ENCODE data around the gene ANKRD45. TPM values are rescaled to one million over a fixed set of nuclear protein-coding genes. Genes with fewer than 3 reads are reported as not detected.

Gene ANKRD45
- total RNA-seq, 1 experiment from 2014 or later = 0.31 TPM

DNA sequence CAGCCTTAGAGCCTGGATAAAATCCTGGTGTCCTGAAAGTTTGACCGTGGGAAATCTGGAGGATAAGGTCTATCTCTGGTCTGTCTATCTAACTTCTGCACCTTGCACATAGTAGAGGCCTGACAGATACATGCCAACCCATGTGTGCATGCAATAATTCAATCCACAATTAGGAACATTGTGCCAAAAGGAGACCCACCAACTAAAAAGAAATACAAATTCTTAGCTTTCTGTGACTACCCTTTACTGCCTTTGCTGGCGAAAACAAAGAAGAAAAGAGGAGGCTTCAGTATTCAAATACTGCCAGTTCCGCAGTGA is 44.7 kb upstream of the ANKRD45 start:
- Histone ChIP-seq H3K23ac (ENCODE audit: insufficient read length, low read depth, low read length) (no peak overlapping the region), H3K14ac (ENCODE audit: insufficient read depth, low read length) (no peak overlapping the region), H3K4ac (ENCODE audit: low read depth, low read length) (no peak overlapping the region), H3K18ac (ENCODE audit: insufficient read length, low read depth, low read length) (no peak overlapping the region), H3T11ph (ENCODE audit: low read length) (no peak overlapping the region), H2BK20ac (ENCODE audit: low read depth, low read length, poor library complexity, severe bottlenecking) (no peak overlapping the region), H3K79me2 (ENCODE audit: insufficient read depth, low read length) (peaks cover 2% of the 10 kb centered on the region; the same call in 1 of the 2 replicates), H2BK5ac (ENCODE audit: insufficient read length, low read length) (no peak overlapping the region), H3K4me2 (ENCODE audit: insufficient read depth, insufficient read length, low read length) (peak overlapping the region; percentile 98), H4K5ac (ENCODE audit: insufficient read length, low read depth, low read length) (no peak overlapping the region), H3K56ac (ENCODE audit: insufficient read length, low read depth, low read length) (no peak overlapping the region), H2AFZ (ENCODE audit: low read length) (peak overlapping the region; percentile 98), H3K79me1 (ENCODE audit: insufficient read depth, low read depth, low read length, poor library complexity, severe bottlenecking) (no peaks in the 10 kb centered on the region), H2BK12ac (ENCODE audit: insufficient read length, low read depth, low read length) (no peak overlapping the region), H3K27ac (ENCODE audit: insufficient read length, low read depth, low read length) (no peak overlapping the region), H3K27me3 (ENCODE audit: insufficient read depth, low read length) (no peaks in the 10 kb centered on the region; the same call in 1 of the 2 replicates), H3K4me1 (ENCODE audit: insufficient read depth, low read length) (no peaks in the 10 kb centered on the region), H4K8ac (replicated peaks; ENCODE audit: insufficient read length, low read depth, low read length) (no peak overlapping the region), H2BK15ac (ENCODE audit: low read depth, low read length) (no peak overlapping the region), H2AK5ac (ENCODE audit: insufficient read length, low read length) (no peak overlapping the region), H4K91ac (ENCODE audit: insufficient read length, low read depth, low read length) (no peak overlapping the region), H3K9me3 (ENCODE audit: control insufficient read depth, low read depth, low read length) (no peaks in the 10 kb centered on the region), H3K9ac (ENCODE audit: extremely low read depth, insufficient read length, low read length) (no peak overlapping the region), H2BK120ac (ENCODE audit: low read depth, low read length, poor library complexity, severe bottlenecking) (no peak overlapping the region), H3K23me2 (ENCODE audit: insufficient read length, low read depth, low read length, poor library complexity, severe bottlenecking) (no peaks in the 10 kb centered on the region), H4K20me1 (ENCODE audit: control insufficient read depth, insufficient read depth, insufficient read length) (no peaks in the 10 kb centered on the region)
- Mint-ChIP-seq H3K36me3 (ENCODE audit: insufficient read depth in 1 of 3, low read depth in 3 of 3) (peaks cover 0 to 2% (median 0%) of the 10 kb centered on the region in 3 experiments; a peak in 2 of 7 replicates), H3K9me3 (no peaks in the 10 kb centered on the region), H3K4me3 (peak overlapping the region; percentile 96 to 99), H3K27me3 (ENCODE audit: low read depth) (peaks cover 45% of the 10 kb centered on the region), H3K4me1 (peaks cover 3 to 9% of the 10 kb centered on the region in 2 experiments), H3K27ac (peak overlapping the region in 2 of 3 experiments; percentile 28 to 92; a peak in 3 of 7 replicates)
- WGBS (ENCODE audit: extremely low coverage, insufficient read length, low lambda C conversion rate) = no CpG with 5 or more reads among the region's 3 CpGs
- TF ChIP-seq, protein P1, sequence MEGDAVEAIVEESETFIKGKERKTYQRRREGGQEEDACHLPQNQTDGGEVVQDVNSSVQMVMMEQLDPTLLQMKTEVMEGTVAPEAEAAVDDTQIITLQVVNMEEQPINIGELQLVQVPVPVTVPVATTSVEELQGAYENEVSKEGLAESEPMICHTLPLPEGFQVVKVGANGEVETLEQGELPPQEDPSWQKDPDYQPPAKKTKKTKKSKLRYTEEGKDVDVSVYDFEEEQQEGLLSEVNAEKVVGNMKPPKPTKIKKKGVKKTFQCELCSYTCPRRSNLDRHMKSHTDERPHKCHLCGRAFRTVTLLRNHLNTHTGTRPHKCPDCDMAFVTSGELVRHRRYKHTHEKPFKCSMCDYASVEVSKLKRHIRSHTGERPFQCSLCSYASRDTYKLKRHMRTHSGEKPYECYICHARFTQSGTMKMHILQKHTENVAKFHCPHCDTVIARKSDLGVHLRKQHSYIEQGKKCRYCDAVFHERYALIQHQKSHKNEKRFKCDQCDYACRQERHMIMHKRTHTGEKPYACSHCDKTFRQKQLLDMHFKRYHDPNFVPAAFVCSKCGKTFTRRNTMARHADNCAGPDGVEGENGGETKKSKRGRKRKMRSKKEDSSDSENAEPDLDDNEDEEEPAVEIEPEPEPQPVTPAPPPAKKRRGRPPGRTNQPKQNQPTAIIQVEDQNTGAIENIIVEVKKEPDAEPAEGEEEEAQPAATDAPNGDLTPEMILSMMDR (conservative IDR thresholded peaks at IDR 0.05) = no peak
- no peak for DNase-seq

Measured in H9 (cell line).